Measurements from ENCODE around the gene CPEB4.

CPEB4 gene

GRCh38 chr5:174000076-174000475, 111.9 kb downstream of the CPEB4 start:
- WGBS: 62% methylated on average over 2 of the region's 4 CpGs
- Histone ChIP-seq H3K4me1 (ENCODE audit: control insufficient read depth, insufficient read depth, low read depth, low read length) (no peaks in the 10 kb centered on the region), H3K18ac (ENCODE audit: low read depth in 1 of 2, low read length in 2 of 2) (no peak overlapping the region), H2BK12ac (ENCODE audit: low read length in 2 of 2) (no peak overlapping the region), H3K9me3 (ENCODE audit: control insufficient read depth, low read length) (no peaks in the 10 kb centered on the region), H2AFZ (ENCODE audit: low read depth, low read length) (no peak overlapping the region), H3K27ac (ENCODE audit: low read length, poor library complexity, severe bottlenecking) (no peak overlapping the region), H2AK5ac (ENCODE audit: low read length, severe bottlenecking) (no peak overlapping the region), H3K4ac (ENCODE audit: low read depth in 1 of 2, low read length in 2 of 2) (no peak overlapping the region), H2BK120ac (ENCODE audit: low read depth, low read length) (no peak overlapping the region), H3K36me3 (ENCODE audit: control insufficient read depth in 1 of 2, insufficient read depth in 2 of 2, low read depth in 1 of 2, low read length in 2 of 2) (no peaks in the 10 kb centered on the region), H3K23ac (ENCODE audit: low read length in 2 of 2) (no peak overlapping the region), H3K4me2 (ENCODE audit: low read length, poor library complexity, severe bottlenecking) (no peak overlapping the region), H4K8ac (ENCODE audit: low read length) (no peak overlapping the region), H3K14ac (ENCODE audit: low read length in 2 of 2) (no peak overlapping the region), H2BK15ac (ENCODE audit: low read depth, poor library complexity, severe bottlenecking) (no peak overlapping the region), H3K27me3 (ENCODE audit: control insufficient read depth in 1 of 2, insufficient read depth in 1 of 2, low read length in 2 of 2) (peaks cover 11 to 22% of the 10 kb centered on the region in 2 experiments), H4K91ac (ENCODE audit: low read length) (no peak overlapping the region), H3K79me1 (replicated peaks; ENCODE audit: low read length, poor library complexity, severe bottlenecking) (no peaks in the 10 kb centered on the region), H3K4me3 (ENCODE audit: insufficient read depth in 1 of 2, low read depth in 1 of 2, low read length in 2 of 2) (no peak overlapping the region), H3K9ac (ENCODE audit: low read length) (no peak overlapping the region), H2BK5ac (ENCODE audit: low read depth, low read length, poor library complexity, severe bottlenecking) (no peak overlapping the region)
- no peak for DNase-seq

GRCh38 chr5:174003795-174004194, 115.6 kb downstream of the CPEB4 start:
- Histone ChIP-seq H2BK5ac (ENCODE audit: low read depth, low read length, poor library complexity, severe bottlenecking) (no peak overlapping the region), H2AFZ (ENCODE audit: low read depth, low read length) (no peak overlapping the region), H3K18ac (ENCODE audit: low read depth in 1 of 2, low read length in 2 of 2) (no peak overlapping the region), H3K14ac (ENCODE audit: low read length in 2 of 2) (no peak overlapping the region), H3K27me3 (ENCODE audit: control insufficient read depth in 1 of 2, insufficient read depth in 1 of 2, low read length in 2 of 2) (peaks cover 10 to 16% of the 10 kb centered on the region in 2 experiments), H3K9me3 (ENCODE audit: control insufficient read depth, low read length) (no peaks in the 10 kb centered on the region), H2BK15ac (ENCODE audit: low read depth, poor library complexity, severe bottlenecking) (no peak overlapping the region), H3K79me1 (replicated peaks; ENCODE audit: low read length, poor library complexity, severe bottlenecking) (no peaks in the 10 kb centered on the region), H3K4me3 (ENCODE audit: insufficient read depth in 1 of 2, low read depth in 1 of 2, low read length in 2 of 2) (no peak overlapping the region), H3K36me3 (ENCODE audit: control insufficient read depth in 1 of 2, insufficient read depth in 2 of 2, low read depth in 1 of 2, low read length in 2 of 2) (no peaks in the 10 kb centered on the region), H3K27ac (ENCODE audit: low read length, poor library complexity, severe bottlenecking) (no peak overlapping the region), H2BK12ac (ENCODE audit: low read length in 2 of 2) (no peak overlapping the region), H3K4ac (ENCODE audit: low read depth in 1 of 2, low read length in 2 of 2) (no peak overlapping the region), H4K91ac (ENCODE audit: low read length) (no peak overlapping the region), H2BK120ac (ENCODE audit: low read depth, low read length) (no peak overlapping the region), H4K8ac (ENCODE audit: low read length) (no peak overlapping the region), H3K4me2 (ENCODE audit: low read length, poor library complexity, severe bottlenecking) (no peak overlapping the region), H2AK5ac (ENCODE audit: low read length, severe bottlenecking) (no peak overlapping the region), H3K23ac (ENCODE audit: low read length in 2 of 2) (no peak overlapping the region), H3K9ac (ENCODE audit: low read length) (no peak overlapping the region), H3K4me1 (ENCODE audit: control insufficient read depth, insufficient read depth, low read depth, low read length) (no peaks in the 10 kb centered on the region)
- DNase-seq: no peak

GRCh38 chr5:174008922-174009321, 120.8 kb downstream of the CPEB4 start:
- no peaks in the 10 kb centered on the region for H3K9me3 ChIP-seq (ENCODE audit: control insufficient read depth, low read length)

GRCh38 chr5:174010365-174010764, 122.2 kb downstream of the CPEB4 start:
- no peaks in the 10 kb centered on the region for H3K36me3 ChIP-seq (ENCODE audit: control insufficient read depth in 1 of 2, insufficient read depth in 2 of 2, low read depth in 1 of 2, low read length in 2 of 2)
- H3K14ac ChIP-seq (ENCODE audit: low read length in 2 of 2): no peak overlapping the region
- H3K9me3 ChIP-seq (ENCODE audit: control insufficient read depth, low read length): no peaks in the 10 kb centered on the region
- peaks cover 3 to 9% of the 10 kb centered on the region in 2 experiments for H3K27me3 ChIP-seq (ENCODE audit: control insufficient read depth in 1 of 2, insufficient read depth in 1 of 2, low read length in 2 of 2)
- H3K4ac ChIP-seq (ENCODE audit: low read depth in 1 of 2, low read length in 2 of 2): no peak overlapping the region
- no peak overlapping the region for H2AK5ac ChIP-seq (ENCODE audit: low read length, severe bottlenecking)
- no peak overlapping the region for H3K4me3 ChIP-seq (ENCODE audit: insufficient read depth in 1 of 2, low read depth in 1 of 2, low read length in 2 of 2)
- no peak overlapping the region for H2BK5ac ChIP-seq (ENCODE audit: low read depth, low read length, poor library complexity, severe bottlenecking)
- H2BK12ac ChIP-seq (ENCODE audit: low read length in 2 of 2): no peak overlapping the region
- H4K8ac ChIP-seq (ENCODE audit: low read length): no peak overlapping the region
- WGBS: 94% methylated on average over 1 of the region's 1 CpG
- H4K91ac ChIP-seq (ENCODE audit: low read length): no peak overlapping the region
- H3K23ac ChIP-seq (ENCODE audit: low read length in 2 of 2): no peak overlapping the region
- no peak overlapping the region for H2AFZ ChIP-seq (ENCODE audit: low read depth, low read length)
- H2BK15ac ChIP-seq (ENCODE audit: low read depth, poor library complexity, severe bottlenecking): no peak overlapping the region
- no peak overlapping the region for H3K9ac ChIP-seq (ENCODE audit: low read length)
- no peak overlapping the region for H3K27ac ChIP-seq (ENCODE audit: low read length, poor library complexity, severe bottlenecking)
- H2BK120ac ChIP-seq (ENCODE audit: low read depth, low read length): no peak overlapping the region
- H3K4me2 ChIP-seq (ENCODE audit: low read length, poor library complexity, severe bottlenecking): no peak overlapping the region
- no peaks in the 10 kb centered on the region for H3K4me1 ChIP-seq (ENCODE audit: control insufficient read depth, insufficient read depth, low read depth, low read length)
- DNase-seq: no peak
- no peak overlapping the region for H3K18ac ChIP-seq (ENCODE audit: low read depth in 1 of 2, low read length in 2 of 2)
- H3K79me1 ChIP-seq (replicated peaks; ENCODE audit: low read length, poor library complexity, severe bottlenecking): no peaks in the 10 kb centered on the region

More at GRCh38 chr5:174008922-174009321, 120.8 kb downstream of the CPEB4 start:
- Histone ChIP-seq H2BK12ac (ENCODE audit: low read length in 2 of 2) (no peak overlapping the region), H3K36me3 (ENCODE audit: control insufficient read depth in 1 of 2, insufficient read depth in 2 of 2, low read depth in 1 of 2, low read length in 2 of 2) (no peaks in the 10 kb centered on the region), H4K8ac (ENCODE audit: low read length) (no peak overlapping the region), H3K23ac (ENCODE audit: low read length in 2 of 2) (no peak overlapping the region), H2BK5ac (ENCODE audit: low read depth, low read length, poor library complexity, severe bottlenecking) (no peak overlapping the region), H3K4me3 (ENCODE audit: insufficient read depth in 1 of 2, low read depth in 1 of 2, low read length in 2 of 2) (no peak overlapping the region), H3K27ac (ENCODE audit: low read length, poor library complexity, severe bottlenecking) (no peak overlapping the region), H3K4me2 (ENCODE audit: low read length, poor library complexity, severe bottlenecking) (no peak overlapping the region), H2AFZ (ENCODE audit: low read depth, low read length) (no peak overlapping the region), H3K18ac (ENCODE audit: low read depth in 1 of 2, low read length in 2 of 2) (no peak overlapping the region), H3K9ac (ENCODE audit: low read length) (no peak overlapping the region), H2AK5ac (ENCODE audit: low read length, severe bottlenecking) (no peak overlapping the region), H2BK120ac (ENCODE audit: low read depth, low read length) (no peak overlapping the region), H3K4ac (ENCODE audit: low read depth in 1 of 2, low read length in 2 of 2) (no peak overlapping the region), H3K79me1 (replicated peaks; ENCODE audit: low read length, poor library complexity, severe bottlenecking) (no peaks in the 10 kb centered on the region), H2BK15ac (ENCODE audit: low read depth, poor library complexity, severe bottlenecking) (no peak overlapping the region), H3K14ac (ENCODE audit: low read length in 2 of 2) (no peak overlapping the region), H3K27me3 (ENCODE audit: control insufficient read depth in 1 of 2, insufficient read depth in 1 of 2, low read length in 2 of 2) (peaks cover 3 to 9% of the 10 kb centered on the region in 2 experiments), H4K91ac (ENCODE audit: low read length) (no peak overlapping the region), H3K4me1 (ENCODE audit: control insufficient read depth, insufficient read depth, low read depth, low read length) (no peaks in the 10 kb centered on the region)
- 83% methylated on average over 4 of the region's 5 CpGs for WGBS
- no peak for DNase-seq
